GM12892 (cell line): ENCODE results near the gene GADD45G.

ENCODE experiments used
- DNase-seq: peaks from one replicate; pipeline ENCODE4 v3.0.0; 2011; ENCODE audit not compliant: insufficient read length
- FAIRE-seq: peaks from 2 replicates; lab custom pipeline; 2011; peaks lifted over from hg19 to GRCh38; lab: Jason Lieb, UNC
- POLR2A ChIP-seq: IDR thresholded peaks from 2 replicates; pipeline ENCODE4 v1.6.1; 2011; ENCODE audit warnings: low read depth, low read length, control low read depth
- POLR2AphosphoS5 ChIP-seq: IDR thresholded peaks from 2 replicates; pipeline ENCODE4 v1.6.1; 2011; ENCODE audit warnings: low read depth, low read length, control low read depth
- TAF1 ChIP-seq: IDR thresholded peaks from 2 replicates; pipeline ENCODE4 v1.6.1; 2011; ENCODE audit warnings: low read depth, mild to moderate bottlenecking, control low read depth, low read length, borderline replicate concordance

The GADD45G gene

DNA sequence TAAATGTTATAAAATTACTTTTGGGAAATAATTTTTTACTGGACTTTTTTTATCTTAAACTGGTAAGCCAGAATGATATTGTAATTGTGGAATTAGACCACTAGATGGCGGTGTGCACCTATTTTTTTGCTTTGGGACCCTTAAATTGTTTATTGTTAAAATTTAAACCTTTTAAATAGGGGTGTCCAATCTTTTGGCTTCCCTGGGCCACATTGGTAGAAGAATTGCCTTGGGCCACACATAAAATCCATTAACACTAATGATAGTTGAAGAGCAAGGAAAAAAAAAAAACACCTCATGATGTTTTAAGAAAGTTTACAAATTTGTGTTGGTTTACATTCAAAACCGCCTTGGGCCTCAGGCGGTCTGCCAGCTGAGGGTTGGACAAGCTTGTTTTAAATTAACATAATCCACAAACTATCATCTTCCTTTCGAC lies 28.4 kb upstream of the GADD45G start:
- TF ChIP-seq POLR2A (no peak), TAF1 (no peak), POLR2AphosphoS5 (no peak)
- FAIRE-seq, result no peak
- DNase-seq, result no peak

DNA sequence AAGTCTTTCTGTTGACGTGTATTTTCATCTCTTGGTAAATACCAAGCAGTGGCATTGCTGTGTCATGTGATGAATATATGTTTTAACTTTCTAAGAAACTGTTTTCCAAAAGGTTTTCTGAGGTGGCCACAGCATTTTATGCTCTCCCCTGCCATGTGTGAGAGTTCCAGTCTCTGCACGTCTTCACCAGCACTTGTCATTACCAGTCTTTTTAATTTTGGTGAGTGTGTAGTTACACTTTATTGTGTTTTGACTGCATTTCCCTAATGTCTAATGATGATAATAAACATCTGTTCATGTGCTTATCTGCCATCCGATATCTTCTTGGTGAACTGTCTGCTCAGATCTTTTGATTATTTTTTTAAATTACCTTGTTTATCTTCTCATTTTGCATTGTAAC lies 27.4 kb upstream of the GADD45G start:
- DNase-seq (no peak), FAIRE-seq (no peak)
- no peak for TF ChIP-seq POLR2A

DNA sequence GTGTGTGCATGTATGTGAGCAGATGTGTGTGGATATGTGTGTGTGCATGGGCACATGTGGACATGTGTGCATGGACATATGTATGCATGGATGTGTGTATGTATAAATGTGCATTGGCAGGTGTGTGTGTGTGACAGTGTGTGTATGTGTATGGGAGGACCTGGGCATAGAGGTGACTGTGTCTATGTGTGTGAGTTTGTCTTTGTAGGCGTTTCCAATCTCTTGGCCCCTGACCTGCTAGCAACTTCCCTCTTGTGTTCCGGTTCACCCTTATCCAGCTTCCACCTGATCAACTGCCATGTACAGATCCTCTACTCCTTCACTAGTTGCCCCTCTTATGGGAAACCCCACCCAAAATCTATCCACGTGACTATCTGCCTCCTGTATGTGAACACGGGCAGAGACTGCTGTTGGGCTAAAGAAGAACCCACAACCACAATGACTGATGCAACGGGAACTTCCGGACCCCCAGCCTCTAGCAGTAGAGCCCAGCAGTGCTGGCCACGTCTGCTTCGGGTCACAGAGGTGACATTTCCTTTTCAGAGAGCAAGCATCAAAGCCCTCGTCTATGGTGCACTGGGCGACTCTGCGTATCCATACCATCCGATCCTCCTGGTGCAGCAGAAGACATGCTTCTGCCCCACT lies 24.9 kb upstream of the GADD45G start:
- DNase-seq (no peak), FAIRE-seq (peak; percentile 68)
- TF ChIP-seq POLR2AphosphoS5 (no peak), POLR2A (no peak), TAF1 (no peak)

DNA sequence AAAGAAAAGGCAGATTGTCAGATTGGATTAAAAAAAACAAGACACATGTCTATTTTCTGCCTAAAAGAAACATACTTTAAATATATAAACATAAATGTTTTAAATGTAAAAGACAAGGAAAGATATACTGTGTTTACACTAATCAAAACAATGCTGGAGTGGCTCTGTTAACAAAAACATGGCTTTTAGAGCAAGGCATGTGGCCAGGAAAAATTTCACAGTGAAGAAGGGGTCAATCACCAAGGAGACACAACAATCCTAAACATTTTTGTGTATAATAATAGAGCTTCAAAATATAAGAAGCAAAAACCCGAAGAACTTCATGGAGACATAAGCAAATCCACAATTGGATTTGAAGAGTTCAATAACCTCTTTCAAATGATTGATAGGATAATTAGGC lies 18.5 kb upstream of the GADD45G start:
- no peak for TF ChIP-seq POLR2A
- FAIRE-seq (no peak), DNase-seq (no peak)

DNA sequence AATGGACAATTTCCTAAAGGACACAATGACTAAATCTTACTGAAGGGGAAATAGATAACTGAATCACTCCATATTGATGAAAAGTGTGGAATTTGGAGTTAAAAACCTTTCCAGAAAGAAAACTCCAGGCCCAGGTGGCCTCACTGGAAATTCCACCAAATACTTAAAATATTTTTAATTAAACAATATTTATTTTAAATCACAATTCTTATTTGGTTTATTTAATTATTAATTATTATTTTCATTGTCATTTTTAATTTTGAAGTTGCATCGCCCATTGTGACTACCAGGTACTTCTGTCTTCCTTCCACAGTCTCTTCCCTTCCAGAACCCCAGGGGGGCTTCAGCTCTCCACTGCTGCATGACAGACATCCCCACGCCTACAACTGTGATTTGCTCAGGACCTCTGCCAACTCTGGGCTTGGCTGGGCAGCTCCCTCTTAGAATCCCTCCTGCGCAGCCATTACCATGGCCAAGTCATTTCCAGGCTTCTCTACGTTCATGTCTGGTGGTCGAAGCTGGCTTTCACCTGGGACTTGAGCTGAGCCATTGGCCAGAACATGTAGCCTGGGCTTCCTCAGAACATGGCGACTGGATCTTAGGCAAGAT lies 16.4 kb upstream of the GADD45G start:
- no peak for DNase-seq
- no peak for FAIRE-seq
- TF ChIP-seq POLR2A (no peak), TAF1 (no peak), POLR2AphosphoS5 (no peak)

DNA sequence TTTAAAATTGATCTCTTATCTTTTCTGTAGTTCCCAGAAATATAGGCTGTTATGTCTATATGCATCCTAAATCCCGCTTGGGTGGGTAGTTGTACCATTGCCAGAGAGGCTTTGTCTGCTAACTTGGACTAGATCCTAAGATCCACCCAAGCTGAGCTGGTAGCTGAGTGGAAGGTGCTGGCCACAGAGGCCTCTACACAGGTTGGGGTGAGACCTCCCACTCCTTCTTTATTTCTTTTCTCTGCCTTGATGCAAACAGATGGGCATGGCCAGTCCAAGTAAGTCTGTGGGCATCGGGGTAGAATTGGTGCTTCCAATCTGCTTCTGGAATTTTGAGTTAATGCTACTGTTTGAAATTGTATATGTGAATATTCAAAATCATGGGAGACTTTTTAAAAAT lies 14.4 kb upstream of the GADD45G start:
- DNase-seq, result no peak
- no peak for FAIRE-seq
- no peak for TF ChIP-seq POLR2A
- TF ChIP-seq POLR2AphosphoS5, result no peak
- no peak for TF ChIP-seq TAF1

DNA sequence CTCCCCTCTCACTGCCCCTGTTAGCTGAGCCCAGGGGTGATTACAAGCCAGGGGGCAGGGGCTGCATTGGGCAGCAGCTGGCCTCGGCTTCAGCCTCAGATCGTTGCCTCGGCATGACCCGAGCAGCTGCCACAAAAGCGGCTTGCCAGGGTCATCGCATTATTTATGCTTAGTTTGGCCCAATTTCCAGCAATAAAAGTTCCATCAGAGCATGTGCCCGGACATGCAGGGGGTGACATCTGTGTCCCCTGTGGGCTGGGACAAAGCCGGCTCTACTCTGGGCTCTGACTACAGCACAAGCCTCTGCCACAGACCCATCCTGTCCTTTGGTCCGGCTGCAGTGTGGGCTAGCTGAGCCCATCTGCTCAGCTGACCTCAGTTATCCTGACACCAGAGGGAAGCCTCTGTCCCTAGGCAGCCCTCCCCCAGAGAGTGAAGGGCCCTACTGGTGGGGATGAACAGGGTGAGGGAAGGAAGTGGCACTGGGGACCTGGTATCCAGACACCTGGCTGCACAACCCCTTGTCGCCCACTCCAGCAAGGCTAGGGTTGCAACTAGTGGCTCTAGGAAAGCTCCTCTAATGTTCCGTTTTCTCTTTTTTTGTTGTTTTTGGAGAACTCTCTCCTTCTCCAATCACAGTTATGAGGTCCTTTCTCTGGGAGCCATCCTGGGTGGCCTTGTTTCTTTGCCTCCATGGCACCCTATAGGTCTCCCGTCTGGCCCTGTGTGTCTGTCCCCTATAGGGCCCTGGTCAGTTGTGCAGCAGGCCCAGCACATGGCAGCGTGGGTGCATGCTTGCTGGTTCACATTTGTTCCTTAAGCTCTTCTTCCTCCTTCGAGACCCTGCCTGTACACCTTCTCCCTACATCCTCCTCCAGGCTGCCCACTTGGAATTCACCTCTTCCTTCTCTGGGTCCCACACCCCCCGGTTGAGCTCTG lies 13.3 kb upstream of the GADD45G start:
- FAIRE-seq (no peak), DNase-seq (no peak)
- no peak for TF ChIP-seq TAF1
- no peak for TF ChIP-seq POLR2A
- TF ChIP-seq POLR2AphosphoS5, result no peak

DNA sequence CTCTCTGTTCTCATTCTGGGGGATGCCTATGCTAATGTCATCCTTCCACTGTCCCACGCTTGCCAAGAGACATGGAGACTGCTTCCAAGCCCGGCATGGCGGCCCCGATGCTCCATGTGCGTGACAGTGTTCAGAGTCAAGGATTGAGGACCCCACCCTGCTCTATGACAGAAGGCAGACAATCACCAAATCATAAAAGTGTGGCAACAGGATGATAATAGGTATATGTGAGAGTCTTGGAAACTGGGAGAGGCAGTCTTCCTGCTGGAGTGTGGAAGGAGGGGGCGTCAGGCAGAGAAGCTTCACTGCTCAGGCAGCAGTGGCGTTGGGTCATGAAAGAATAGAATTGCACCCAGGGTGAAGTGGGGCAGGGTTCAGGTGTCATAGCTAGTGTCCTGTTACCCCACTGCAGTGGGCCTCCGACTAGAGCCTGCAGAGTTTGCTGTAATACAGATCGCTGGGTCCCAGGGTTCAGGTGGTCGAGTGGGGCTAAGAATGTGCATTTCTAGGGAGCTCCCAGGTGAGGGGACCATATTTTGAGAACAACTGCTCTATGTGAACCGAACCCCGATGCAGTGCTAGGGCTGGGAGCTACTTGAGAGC lies 12.5 kb upstream of the GADD45G start:
- DNase-seq (no peak), FAIRE-seq (no peak)
- TF ChIP-seq TAF1 (no peak), POLR2A (no peak), POLR2AphosphoS5 (no peak)

DNA sequence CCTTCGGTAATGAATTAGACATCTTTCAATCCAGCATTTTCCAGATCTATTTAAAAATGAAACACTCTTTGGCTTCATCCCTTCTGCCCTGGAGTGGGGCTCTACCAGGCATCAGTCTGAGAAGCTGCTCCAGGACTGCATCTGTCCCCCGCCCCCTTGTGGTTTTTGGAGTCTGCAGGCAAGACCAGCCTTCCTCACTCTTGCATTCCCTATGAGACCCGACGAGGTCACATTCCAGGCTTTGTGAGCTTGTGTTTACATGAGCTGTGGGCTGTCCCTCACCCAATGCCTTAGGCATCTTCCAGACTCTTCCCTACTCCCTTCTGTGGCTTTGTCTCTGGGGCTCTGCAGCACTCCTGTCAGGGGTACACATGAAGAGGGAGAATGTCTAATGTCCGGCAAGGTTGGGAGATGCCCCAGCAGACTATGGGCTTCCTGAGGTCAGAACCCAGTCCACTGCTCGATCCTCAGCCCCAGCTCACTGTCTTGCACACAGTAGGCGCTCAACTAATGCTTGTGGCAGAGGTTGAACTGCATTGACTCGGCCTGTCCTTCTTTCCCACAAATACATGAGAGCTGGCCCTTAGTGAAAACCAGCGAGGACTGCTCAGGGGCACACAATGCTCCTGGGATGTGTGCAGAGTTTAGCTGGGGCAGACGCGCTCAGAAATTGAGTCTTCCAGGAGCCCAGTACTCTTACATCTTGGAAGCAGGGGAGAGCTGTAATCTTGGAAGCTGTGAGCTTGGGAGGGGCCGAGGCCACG lies 11.7 kb upstream of the GADD45G start:
- FAIRE-seq (no peak), DNase-seq (no peak)
- TF ChIP-seq POLR2A (no peak), TAF1 (no peak), POLR2AphosphoS5 (no peak)

DNA sequence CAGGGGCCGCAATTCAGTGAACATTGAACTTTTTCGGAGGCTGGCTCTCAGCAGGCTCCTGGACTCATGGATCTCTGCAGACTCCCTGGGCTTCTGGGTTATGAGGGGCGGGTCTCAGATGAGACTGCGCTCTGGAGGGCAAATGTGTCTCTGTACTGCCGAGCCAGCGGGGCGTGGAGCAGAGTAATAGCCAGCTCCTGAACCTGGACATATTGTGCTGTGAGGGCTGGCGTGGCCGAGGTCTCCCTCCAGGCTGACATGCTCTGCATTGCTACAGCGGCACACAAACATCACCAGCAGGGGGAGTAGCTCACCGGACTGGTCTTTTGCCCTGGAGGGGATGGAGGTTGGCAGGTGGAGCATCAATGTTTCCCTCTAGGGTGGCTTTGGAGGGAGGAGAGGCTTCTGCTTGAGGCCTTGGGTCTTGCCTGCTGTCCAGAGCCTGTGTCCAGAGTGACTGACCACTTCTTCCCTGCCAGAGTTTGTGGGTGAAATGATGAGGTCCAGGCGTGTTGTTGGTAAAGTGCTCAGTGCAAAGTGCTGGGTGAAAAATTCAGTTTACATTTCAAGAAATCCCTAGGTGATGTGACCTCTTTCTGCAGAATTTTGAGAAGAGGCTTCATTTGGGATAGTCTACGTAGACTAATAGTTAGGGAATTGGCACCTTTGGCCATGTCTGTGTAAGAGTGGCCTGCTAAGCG lies 10.9 kb upstream of the GADD45G start:
- peak; percentile 92 for FAIRE-seq
- peak; percentile 61 for DNase-seq
- no peak for TF ChIP-seq POLR2A
- TF ChIP-seq POLR2AphosphoS5, result no peak
- no peak for TF ChIP-seq TAF1
